ENCODE data around the gene BSN.

BSN gene

DNA sequence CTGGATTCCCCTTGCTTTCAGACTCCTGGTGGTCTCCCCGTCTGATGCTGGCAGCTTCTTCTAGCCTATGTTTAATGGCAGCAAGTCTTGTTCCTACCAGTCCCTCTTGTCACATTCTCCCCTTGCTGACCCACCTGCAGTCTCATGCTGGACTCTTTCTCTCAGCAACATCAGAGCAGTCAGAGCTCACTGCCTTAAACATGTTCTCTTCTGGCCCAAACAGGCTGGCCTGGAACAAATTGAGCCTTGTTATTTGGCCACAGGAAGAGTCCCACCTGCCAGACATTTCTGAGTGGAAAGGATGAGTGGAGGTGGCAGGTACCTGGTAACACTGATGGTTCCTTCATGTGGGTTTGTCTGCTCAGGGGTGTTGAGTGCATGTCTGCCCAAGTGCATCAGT is 60.7 kb downstream of the BSN start:
- no peak overlapping the region for H3K27ac ChIP-seq (ENCODE audit: low read length)
- H3K9me3 ChIP-seq (ENCODE audit: control insufficient read depth, insufficient read depth, low read length): no peaks in the 10 kb centered on the region
- no peaks in the 10 kb centered on the region for H3K27me3 ChIP-seq (ENCODE audit: control insufficient read depth, insufficient read depth, low read length)
- H3K36me3 ChIP-seq (ENCODE audit: control insufficient read depth, insufficient read depth, low read length): no peaks in the 10 kb centered on the region
- H3K4me1 ChIP-seq (ENCODE audit: control insufficient read depth, insufficient read depth, low read length): peaks cover 4% of the 10 kb centered on the region
- H3K4me3 ChIP-seq (ENCODE audit: low read length): no peak overlapping the region
- WGBS (ENCODE audit: insufficient coverage, insufficient read length): no CpG with 5 or more reads among the region's 1 CpG
- DNase-seq (ENCODE audit: low read depth, low spot score): no peak

DNA sequence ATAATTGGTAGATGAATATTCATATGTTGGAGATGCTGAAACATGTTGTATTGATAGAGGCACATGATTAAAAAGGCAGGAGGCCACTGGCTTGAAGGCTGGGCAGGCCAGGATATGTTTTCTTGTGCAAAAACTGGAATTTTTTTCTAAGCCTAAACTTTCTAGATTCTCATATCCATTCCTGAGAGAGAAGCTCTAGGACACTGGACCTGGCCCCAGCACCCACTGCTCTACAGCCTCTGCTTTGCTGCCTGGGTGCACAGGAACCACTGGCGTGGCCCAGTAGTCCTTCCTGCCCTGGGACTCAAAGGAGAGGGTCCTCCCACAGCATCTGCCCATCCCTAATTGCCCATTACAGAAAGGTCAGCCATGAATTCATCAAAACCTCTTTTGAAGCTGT is 61.8 kb downstream of the BSN start:
- H3K9me3 ChIP-seq (ENCODE audit: control insufficient read depth, insufficient read depth, low read length): no peaks in the 10 kb centered on the region
- no CpG with 5 or more reads among the region's 1 CpG for WGBS (ENCODE audit: insufficient coverage, insufficient read length)
- peaks cover 4% of the 10 kb centered on the region for H3K4me1 ChIP-seq (ENCODE audit: control insufficient read depth, insufficient read depth, low read length)
- H3K27me3 ChIP-seq (ENCODE audit: control insufficient read depth, insufficient read depth, low read length): no peaks in the 10 kb centered on the region
- no peak for DNase-seq (ENCODE audit: low read depth, low spot score)
- no peak overlapping the region for H3K27ac ChIP-seq (ENCODE audit: low read length)
- H3K4me3 ChIP-seq (ENCODE audit: low read length): no peak overlapping the region
- no peaks in the 10 kb centered on the region for H3K36me3 ChIP-seq (ENCODE audit: control insufficient read depth, insufficient read depth, low read length)

DNA sequence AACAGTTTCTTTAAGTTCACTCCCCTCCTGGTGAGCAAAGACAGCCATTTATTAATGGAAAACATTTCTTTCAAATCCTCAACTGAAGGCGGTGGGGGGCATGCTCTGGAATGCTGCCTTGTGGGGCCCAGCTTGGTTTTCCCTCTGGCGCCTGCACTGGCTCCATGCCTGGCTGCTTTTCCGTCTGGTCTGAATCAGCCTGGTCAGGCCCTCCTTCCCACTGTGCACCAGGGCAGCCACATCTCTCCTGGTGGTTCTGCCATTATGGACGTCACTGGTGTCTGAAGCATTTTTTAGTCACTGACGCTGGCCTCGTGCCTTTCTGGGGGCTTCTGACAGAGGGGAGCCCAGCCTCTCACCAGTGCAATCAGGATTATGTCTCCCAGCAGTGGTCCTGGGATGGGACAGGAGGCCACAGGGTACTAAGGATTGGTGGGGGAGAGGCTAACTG is 62.2 kb downstream of the BSN start:
- no CpG with 5 or more reads among the region's 6 CpGs for WGBS (ENCODE audit: insufficient coverage, insufficient read length)
- H3K9me3 ChIP-seq (ENCODE audit: control insufficient read depth, insufficient read depth, low read length): no peaks in the 10 kb centered on the region
- H3K36me3 ChIP-seq (ENCODE audit: control insufficient read depth, insufficient read depth, low read length): no peaks in the 10 kb centered on the region
- H3K4me3 ChIP-seq (ENCODE audit: low read length): no peak overlapping the region
- no peak for DNase-seq (ENCODE audit: low read depth, low spot score)
- no peaks in the 10 kb centered on the region for H3K27me3 ChIP-seq (ENCODE audit: control insufficient read depth, insufficient read depth, low read length)
- no peak overlapping the region for H3K27ac ChIP-seq (ENCODE audit: low read length)
- H3K4me1 ChIP-seq (ENCODE audit: control insufficient read depth, insufficient read depth, low read length): peaks cover 4% of the 10 kb centered on the region

DNA sequence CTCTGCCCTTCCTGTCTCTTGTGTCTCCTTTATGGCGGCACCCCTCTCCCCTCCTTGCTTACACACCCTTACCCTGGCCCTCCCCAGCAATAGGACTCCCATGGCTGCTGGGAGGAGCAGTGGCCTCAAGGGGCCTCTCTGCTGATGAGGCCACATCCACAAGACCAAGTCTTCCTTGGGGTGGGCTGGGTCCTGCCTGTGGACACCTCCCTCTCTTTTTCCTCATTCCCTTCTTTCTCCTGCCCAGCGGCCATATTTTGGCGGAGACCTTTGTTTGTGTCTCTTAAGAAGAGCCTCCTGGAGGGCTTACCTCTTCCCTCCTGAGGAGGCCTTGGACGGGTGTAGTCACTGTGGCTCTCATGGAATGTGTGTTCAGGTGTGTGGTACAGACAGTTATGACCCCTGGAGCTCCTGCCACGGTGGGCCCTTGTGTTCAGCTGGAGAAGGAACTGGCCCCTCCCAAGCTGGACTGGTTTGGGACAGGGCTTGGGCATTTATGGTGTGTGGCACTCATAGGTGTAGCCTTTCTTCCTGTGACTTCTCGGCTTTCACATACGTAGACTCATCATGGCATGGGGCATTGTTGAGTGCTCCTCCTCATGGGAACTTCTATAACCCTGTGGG is 63.2 kb downstream of the BSN start:
- no peaks in the 10 kb centered on the region for H3K27me3 ChIP-seq (ENCODE audit: control insufficient read depth, insufficient read depth, low read length)
- WGBS (ENCODE audit: insufficient coverage, insufficient read length): no CpG with 5 or more reads among the region's 7 CpGs
- no peak overlapping the region for H3K27ac ChIP-seq (ENCODE audit: low read length)
- H3K36me3 ChIP-seq (ENCODE audit: control insufficient read depth, insufficient read depth, low read length): no peaks in the 10 kb centered on the region
- peaks cover 4% of the 10 kb centered on the region for H3K4me1 ChIP-seq (ENCODE audit: control insufficient read depth, insufficient read depth, low read length)
- no peak for DNase-seq (ENCODE audit: low read depth, low spot score)
- no peaks in the 10 kb centered on the region for H3K9me3 ChIP-seq (ENCODE audit: control insufficient read depth, insufficient read depth, low read length)
- H3K4me3 ChIP-seq (ENCODE audit: low read length): no peak overlapping the region

DNA sequence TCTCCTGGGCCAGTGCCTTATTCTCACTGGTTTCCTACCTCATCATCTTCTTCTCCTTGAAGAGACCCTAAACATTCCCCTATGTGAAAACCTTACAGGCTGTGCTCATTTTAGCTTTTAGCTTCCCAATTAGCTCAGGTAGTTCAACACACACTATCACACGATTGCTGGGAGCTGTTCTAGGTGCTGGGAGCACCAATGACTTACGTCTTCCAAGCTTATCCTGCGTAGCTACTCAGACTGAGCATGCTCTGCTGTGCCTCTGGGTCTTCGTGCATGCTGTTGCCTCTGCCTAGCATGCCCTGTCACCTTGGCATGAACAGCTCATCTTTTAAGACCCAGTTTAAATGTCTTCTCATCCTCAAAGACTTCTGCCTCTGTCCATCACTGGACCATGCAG is 64.1 kb downstream of the BSN start:
- DNase-seq (ENCODE audit: low read depth, low spot score): no peak
- peaks cover 4% of the 10 kb centered on the region for H3K4me1 ChIP-seq (ENCODE audit: control insufficient read depth, insufficient read depth, low read length)
- no peaks in the 10 kb centered on the region for H3K27me3 ChIP-seq (ENCODE audit: control insufficient read depth, insufficient read depth, low read length)
- H3K4me3 ChIP-seq (ENCODE audit: low read length): no peak overlapping the region
- no peak overlapping the region for H3K27ac ChIP-seq (ENCODE audit: low read length)
- H3K36me3 ChIP-seq (ENCODE audit: control insufficient read depth, insufficient read depth, low read length): no peaks in the 10 kb centered on the region
- H3K9me3 ChIP-seq (ENCODE audit: control insufficient read depth, insufficient read depth, low read length): no peaks in the 10 kb centered on the region
- WGBS (ENCODE audit: insufficient coverage, insufficient read length): no CpG with 5 or more reads among the region's 4 CpGs

DNA sequence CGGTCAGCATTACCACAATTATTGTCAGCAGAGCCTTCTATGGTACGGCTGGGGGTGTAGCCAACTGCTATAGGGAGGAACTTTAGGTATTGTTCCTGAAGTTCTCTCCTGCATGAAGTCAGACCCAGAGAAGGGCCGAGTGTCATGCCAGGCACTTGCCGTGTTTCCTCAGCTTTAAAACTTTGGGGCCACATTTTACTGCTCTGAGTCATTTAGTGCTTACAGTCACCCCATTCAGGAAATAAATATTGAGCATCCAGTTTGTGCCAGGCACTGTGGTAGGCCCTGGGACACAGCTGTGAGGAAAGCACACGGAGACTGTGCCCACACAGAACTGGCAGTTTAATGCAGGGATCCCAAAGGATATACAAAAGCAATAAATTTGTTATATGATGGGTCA is 65.4 kb downstream of the BSN start:
- peaks cover 4% of the 10 kb centered on the region for H3K4me1 ChIP-seq (ENCODE audit: control insufficient read depth, insufficient read depth, low read length)
- no peak for DNase-seq (ENCODE audit: low read depth, low spot score)
- no peaks in the 10 kb centered on the region for H3K9me3 ChIP-seq (ENCODE audit: control insufficient read depth, insufficient read depth, low read length)
- no peak overlapping the region for H3K4me3 ChIP-seq (ENCODE audit: low read length)
- H3K36me3 ChIP-seq (ENCODE audit: control insufficient read depth, insufficient read depth, low read length): no peaks in the 10 kb centered on the region
- no CpG with 5 or more reads among the region's 5 CpGs for WGBS (ENCODE audit: insufficient coverage, insufficient read length)
- H3K27ac ChIP-seq (ENCODE audit: low read length): no peak overlapping the region
- H3K27me3 ChIP-seq (ENCODE audit: control insufficient read depth, insufficient read depth, low read length): no peaks in the 10 kb centered on the region

DNA sequence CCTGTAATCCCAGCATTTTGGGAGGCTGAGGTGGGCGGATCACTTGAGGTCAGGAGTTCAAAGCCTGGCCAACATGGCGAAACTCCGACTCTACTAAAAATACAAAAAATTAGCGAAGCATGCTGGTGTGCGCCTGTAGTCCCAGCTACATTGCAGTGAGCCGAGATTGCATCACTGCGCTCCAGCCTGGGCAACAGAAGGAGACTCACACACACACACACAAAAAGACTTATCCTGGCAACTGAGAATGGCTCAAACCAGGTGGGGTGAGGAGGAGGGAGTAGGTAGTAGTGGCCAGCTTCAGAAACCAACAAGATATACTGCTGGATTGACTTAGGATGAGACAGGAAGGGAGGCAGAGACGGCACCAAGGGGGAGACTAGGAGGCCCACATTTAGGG is 66.5 kb downstream of the BSN start:
- H3K36me3 ChIP-seq (ENCODE audit: control insufficient read depth, insufficient read depth, low read length): no peaks in the 10 kb centered on the region
- no CpG with 5 or more reads among the region's 8 CpGs for WGBS (ENCODE audit: insufficient coverage, insufficient read length)
- no peaks in the 10 kb centered on the region for H3K9me3 ChIP-seq (ENCODE audit: control insufficient read depth, insufficient read depth, low read length)
- no peaks in the 10 kb centered on the region for H3K27me3 ChIP-seq (ENCODE audit: control insufficient read depth, insufficient read depth, low read length)
- H3K27ac ChIP-seq (ENCODE audit: low read length): no peak overlapping the region
- no peak overlapping the region for H3K4me3 ChIP-seq (ENCODE audit: low read length)
- peaks cover 4% of the 10 kb centered on the region for H3K4me1 ChIP-seq (ENCODE audit: control insufficient read depth, insufficient read depth, low read length)
- no peak for DNase-seq (ENCODE audit: low read depth, low spot score)

DNA sequence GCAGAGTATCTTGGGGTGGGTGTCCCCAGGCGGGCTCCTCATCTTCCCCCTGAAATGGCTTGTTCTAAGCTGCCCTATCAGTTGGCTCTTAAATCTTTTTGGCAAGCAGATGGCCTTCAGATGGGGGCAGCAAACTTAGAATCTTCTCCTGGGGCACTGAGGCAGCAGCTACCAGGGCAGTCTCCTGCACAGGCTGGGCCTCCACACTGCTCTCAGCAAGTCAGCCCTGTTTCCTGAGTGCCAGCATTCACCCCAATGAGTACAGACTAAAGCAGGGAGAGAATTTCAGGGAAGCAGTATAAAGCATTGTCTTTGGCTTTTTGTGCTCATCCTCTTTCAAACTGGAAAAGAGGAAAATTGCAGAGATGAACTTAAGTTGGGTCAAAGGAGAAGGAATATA is 68.8 kb downstream of the BSN start:
- no peak for DNase-seq (ENCODE audit: low read depth, low spot score)
- Histone ChIP-seq H3K4me3 (ENCODE audit: low read length) (no peak overlapping the region), H3K27ac (ENCODE audit: low read length) (no peak overlapping the region), H3K4me1 (ENCODE audit: control insufficient read depth, insufficient read depth, low read length) (no peaks in the 10 kb centered on the region), H3K36me3 (ENCODE audit: control insufficient read depth, insufficient read depth, low read length) (no peaks in the 10 kb centered on the region), H3K9me3 (ENCODE audit: control insufficient read depth, insufficient read depth, low read length) (no peaks in the 10 kb centered on the region), H3K27me3 (ENCODE audit: control insufficient read depth, insufficient read depth, low read length) (no peaks in the 10 kb centered on the region)
- no CpG with 5 or more reads among the region's 1 CpG for WGBS (ENCODE audit: insufficient coverage, insufficient read length)

DNA sequence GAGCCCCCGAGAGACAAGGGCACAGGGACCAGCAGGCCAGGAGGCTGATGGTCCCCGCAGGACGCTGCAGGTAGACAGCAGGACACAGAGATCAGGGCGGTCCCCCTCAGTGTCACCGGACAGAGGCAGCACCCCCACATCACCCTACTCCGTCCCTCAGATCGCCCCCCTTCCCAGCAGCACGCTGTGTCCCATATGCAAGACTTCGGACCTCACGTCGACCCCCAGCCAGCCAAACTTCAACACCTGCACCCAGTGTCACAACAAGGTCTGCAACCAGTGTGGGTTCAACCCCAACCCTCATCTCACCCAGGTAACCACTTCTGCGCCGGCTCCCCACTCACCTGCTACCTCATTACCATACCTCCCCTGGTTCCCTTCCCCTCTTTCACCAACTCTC is 70.8 kb downstream of the BSN start:
- H3K4me3 ChIP-seq (ENCODE audit: low read length): no peak overlapping the region
- DNase-seq (ENCODE audit: low read depth, low spot score): no peak
- no peaks in the 10 kb centered on the region for H3K9me3 ChIP-seq (ENCODE audit: control insufficient read depth, insufficient read depth, low read length)
- no CpG with 5 or more reads among the region's 13 CpGs for WGBS (ENCODE audit: insufficient coverage, insufficient read length)
- no peak overlapping the region for H3K27ac ChIP-seq (ENCODE audit: low read length)
- H3K27me3 ChIP-seq (ENCODE audit: control insufficient read depth, insufficient read depth, low read length): no peaks in the 10 kb centered on the region
- H3K36me3 ChIP-seq (ENCODE audit: control insufficient read depth, insufficient read depth, low read length): no peaks in the 10 kb centered on the region
- H3K4me1 ChIP-seq (ENCODE audit: control insufficient read depth, insufficient read depth, low read length): no peaks in the 10 kb centered on the region

DNA sequence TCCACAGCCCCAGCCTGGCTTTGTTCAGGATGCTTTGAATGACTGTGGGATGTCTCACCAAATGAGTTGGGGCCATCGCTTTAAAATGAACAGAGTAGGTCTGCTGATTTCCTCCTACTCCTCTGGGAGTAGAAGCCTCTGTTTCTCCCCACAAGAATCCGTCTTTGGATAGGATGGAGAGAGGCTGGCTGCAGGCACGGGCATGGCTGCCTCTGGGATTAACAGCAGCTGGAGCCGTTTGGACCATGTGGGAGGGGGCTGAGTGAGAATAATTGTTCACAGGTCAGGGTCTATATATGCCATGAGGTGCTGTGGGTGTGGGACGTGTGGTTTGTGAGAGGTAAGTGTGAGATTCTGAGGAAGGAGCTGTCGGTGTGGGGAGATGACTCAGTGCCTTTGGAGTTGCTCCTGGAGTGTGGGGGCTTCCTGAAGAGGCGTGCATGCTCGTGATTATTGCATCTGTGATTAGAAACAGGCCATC is 71.9 kb downstream of the BSN start:
- WGBS (ENCODE audit: insufficient coverage, insufficient read length): 100% methylated on average over 2 of the region's 8 CpGs
- Histone ChIP-seq H3K4me1 (ENCODE audit: control insufficient read depth, insufficient read depth, low read length) (no peaks in the 10 kb centered on the region), H3K36me3 (ENCODE audit: control insufficient read depth, insufficient read depth, low read length) (no peaks in the 10 kb centered on the region), H3K4me3 (ENCODE audit: low read length) (no peak overlapping the region), H3K27ac (ENCODE audit: low read length) (no peak overlapping the region), H3K9me3 (ENCODE audit: control insufficient read depth, insufficient read depth, low read length) (no peaks in the 10 kb centered on the region), H3K27me3 (ENCODE audit: control insufficient read depth, insufficient read depth, low read length) (no peaks in the 10 kb centered on the region)
- no peak for DNase-seq (ENCODE audit: low read depth, low spot score)

DNA sequence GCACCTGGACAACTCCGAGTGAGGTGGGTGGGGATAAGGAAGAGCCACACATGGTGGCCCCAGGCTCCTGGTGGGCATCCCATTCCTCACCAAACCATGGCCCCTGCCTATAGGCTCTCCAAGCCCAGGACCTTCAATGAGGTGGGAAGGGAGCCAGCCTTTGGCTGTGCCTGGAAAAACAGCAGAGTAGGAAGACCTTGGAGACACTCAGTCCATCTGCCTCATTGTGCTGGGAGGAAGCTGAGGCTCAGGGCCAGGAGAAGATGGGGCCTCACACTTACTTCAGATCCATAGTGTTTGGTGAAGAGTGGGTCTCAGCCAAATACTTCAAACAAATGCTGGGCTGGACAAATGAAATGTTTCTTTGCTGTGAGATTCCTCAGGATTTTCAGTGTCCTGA is 72.5 kb downstream of the BSN start:
- WGBS (ENCODE audit: insufficient coverage, insufficient read length): no CpG with 5 or more reads among the region's 1 CpG
- Histone ChIP-seq H3K27me3 (ENCODE audit: control insufficient read depth, insufficient read depth, low read length) (no peaks in the 10 kb centered on the region), H3K4me3 (ENCODE audit: low read length) (no peak overlapping the region)

More for the DNA sequence above, 72.5 kb downstream of the BSN start:
- DNase-seq (ENCODE audit: low read depth, low spot score): no peak
- H3K9me3 ChIP-seq (ENCODE audit: control insufficient read depth, insufficient read depth, low read length): no peaks in the 10 kb centered on the region
- no peaks in the 10 kb centered on the region for H3K36me3 ChIP-seq (ENCODE audit: control insufficient read depth, insufficient read depth, low read length)
- H3K4me1 ChIP-seq (ENCODE audit: control insufficient read depth, insufficient read depth, low read length): no peaks in the 10 kb centered on the region
- H3K27ac ChIP-seq (ENCODE audit: low read length): no peak overlapping the region
